ENCODE data around the gene ITGB1BP1. TPM values are rescaled to one million over a fixed set of nuclear protein-coding genes. Genes with fewer than 3 reads are reported as not detected.

The ITGB1BP1 gene
- total and polyA plus RNA-seq, 8 donors = 10.8 to 55.4 (median 22.7) TPM

DNA sequence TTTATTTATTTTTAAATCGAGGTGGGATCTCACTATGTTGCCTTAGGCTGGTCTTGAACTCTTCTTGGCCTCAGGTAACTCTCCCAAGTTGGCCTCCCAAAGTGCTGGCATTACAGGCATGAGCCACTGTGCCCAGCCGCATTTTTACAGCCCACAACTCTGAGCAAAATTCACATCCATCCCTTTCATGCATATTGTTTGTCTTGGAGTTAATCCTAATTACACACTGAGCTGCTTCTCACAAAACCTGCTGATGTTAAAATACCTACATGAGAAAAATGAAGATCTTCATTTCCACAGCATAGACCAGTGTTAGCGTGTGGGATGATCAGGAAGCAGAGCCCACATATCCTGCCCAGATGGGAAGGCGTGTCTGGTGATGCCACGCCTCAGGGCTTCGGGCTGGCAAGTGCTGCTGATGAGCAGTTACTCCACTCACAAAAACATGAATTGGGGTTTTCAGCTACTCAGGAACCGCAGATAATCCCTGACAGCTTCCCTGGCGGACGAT lies 14.6 kb downstream of the ITGB1BP1 start:
- Histone ChIP-seq H3K27ac (no peak overlapping the region), H3K27me3 (no peaks in the 10 kb centered on the region), H3K4me1 (no peaks in the 10 kb centered on the region), H3K9me3 (no peaks in the 10 kb centered on the region), H3K4me3 (no peak overlapping the region), H3K36me3 (peaks cover 0 to 5% (median 2%) of the 10 kb centered on the region in 3 donors)
- DNase-seq = peak in 1 of 6 donors; percentile 30
- intact Hi-C loops (cut with DNase I) = no loop called here
- 61 to 66% methylated on average over 9 of the region's 9 CpGs for WGBS, 2 donors
- TF ChIP-seq, protein P1, sequence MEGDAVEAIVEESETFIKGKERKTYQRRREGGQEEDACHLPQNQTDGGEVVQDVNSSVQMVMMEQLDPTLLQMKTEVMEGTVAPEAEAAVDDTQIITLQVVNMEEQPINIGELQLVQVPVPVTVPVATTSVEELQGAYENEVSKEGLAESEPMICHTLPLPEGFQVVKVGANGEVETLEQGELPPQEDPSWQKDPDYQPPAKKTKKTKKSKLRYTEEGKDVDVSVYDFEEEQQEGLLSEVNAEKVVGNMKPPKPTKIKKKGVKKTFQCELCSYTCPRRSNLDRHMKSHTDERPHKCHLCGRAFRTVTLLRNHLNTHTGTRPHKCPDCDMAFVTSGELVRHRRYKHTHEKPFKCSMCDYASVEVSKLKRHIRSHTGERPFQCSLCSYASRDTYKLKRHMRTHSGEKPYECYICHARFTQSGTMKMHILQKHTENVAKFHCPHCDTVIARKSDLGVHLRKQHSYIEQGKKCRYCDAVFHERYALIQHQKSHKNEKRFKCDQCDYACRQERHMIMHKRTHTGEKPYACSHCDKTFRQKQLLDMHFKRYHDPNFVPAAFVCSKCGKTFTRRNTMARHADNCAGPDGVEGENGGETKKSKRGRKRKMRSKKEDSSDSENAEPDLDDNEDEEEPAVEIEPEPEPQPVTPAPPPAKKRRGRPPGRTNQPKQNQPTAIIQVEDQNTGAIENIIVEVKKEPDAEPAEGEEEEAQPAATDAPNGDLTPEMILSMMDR (IDR thresholded peaks at IDR 0.05) = no peak
- no peak for FAIRE-seq
- ATAC-seq = peak; percentile 55 to 85 (median 66)

DNA sequence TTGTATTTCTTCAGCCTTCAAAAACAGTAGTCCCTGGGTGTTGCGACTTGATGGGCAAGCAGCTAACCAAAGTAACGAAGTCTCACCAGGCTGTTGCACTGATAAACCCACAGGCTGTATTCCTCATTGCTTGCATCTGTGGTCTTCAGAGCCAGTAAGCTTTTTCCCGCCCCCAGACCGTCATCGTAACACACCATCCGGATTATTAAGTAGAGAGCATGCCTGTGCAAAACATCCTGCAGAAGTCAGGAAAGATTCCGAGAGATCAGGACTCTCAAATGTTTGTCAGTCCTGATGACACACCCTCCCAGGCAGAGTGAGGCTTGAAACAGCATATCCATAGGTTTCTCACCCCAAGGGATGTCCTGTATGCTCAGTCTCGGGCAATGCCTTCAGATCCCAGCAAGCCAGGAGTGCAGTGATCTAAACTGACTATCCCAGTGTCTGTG lies 15.9 kb downstream of the ITGB1BP1 start:
- DNase-seq (no peak), FAIRE-seq (no peak), ATAC-seq (no peak)
- TF ChIP-seq, protein P1 (IDR thresholded peaks at IDR 0.05) = no peak
- intact Hi-C loops (cut with DNase I) = no loop called here
- WGBS, 2 donors = 88 to 91% methylated on average over 8 of the region's 8 CpGs
- H3K4me1 ChIP-seq = no peaks in the 10 kb centered on the region
- no peak overlapping the region for H3K27ac ChIP-seq
- H3K4me3 ChIP-seq = no peak overlapping the region
- H3K9me3 ChIP-seq = no peaks in the 10 kb centered on the region
- peaks cover 0 to 5% (median 2%) of the 10 kb centered on the region in 3 donors for H3K36me3 ChIP-seq
- no peaks in the 10 kb centered on the region for H3K27me3 ChIP-seq

DNA sequence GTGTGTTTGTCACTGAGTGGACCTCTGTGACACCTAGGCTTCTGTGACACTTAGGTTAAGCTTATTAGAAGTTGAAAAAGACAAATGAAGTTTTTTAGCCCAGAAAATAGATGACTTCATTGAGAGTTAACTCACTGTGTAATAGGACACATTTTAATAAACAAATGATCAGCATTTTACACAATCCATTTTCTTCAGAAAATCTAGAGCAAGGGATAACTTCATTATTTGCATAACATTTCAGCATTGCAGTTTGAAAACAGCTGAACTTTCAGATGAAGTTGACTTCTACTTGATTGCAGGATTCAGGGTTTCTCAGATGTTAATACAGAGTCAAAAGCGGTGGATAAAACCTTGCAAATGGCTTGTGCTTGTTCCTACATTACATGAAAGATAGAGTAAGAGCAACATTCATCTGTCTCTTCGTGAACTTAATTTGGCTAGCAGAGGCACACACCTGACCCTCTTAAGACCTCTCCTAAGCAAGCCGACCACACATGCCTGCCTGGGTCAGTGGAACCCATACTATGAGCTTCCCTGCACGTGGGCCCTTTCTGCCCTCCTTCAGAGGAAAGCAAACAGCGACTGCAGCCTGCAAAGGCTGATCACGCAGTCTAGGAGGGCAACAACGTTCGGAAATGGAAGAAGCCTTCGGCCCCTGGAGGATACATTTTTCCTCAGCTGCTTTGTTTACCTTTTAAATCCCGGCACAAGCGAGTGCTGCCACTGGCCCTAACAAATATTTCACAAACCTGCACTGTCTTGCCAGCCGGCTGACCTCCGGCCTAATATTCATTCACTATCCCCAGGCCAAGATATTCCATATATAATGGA lies 16.6 kb downstream of the ITGB1BP1 start:
- WGBS, 2 donors = 77 to 83% methylated on average over 13 of the region's 13 CpGs
- FAIRE-seq = no peak
- Histone ChIP-seq H3K9me3 (no peaks in the 10 kb centered on the region), H3K27ac (no peak overlapping the region), H3K4me3 (no peak overlapping the region), H3K36me3 (peaks cover 0 to 5% (median 2%) of the 10 kb centered on the region in 3 donors), H3K27me3 (no peaks in the 10 kb centered on the region), H3K4me1 (no peaks in the 10 kb centered on the region)
- intact Hi-C loops (cut with DNase I) = no loop called here
- ATAC-seq = no peak
- TF ChIP-seq, protein P1 (IDR thresholded peaks at IDR 0.05) = no peak
- DNase-seq = peak in 1 of 6 donors; percentile 41

DNA sequence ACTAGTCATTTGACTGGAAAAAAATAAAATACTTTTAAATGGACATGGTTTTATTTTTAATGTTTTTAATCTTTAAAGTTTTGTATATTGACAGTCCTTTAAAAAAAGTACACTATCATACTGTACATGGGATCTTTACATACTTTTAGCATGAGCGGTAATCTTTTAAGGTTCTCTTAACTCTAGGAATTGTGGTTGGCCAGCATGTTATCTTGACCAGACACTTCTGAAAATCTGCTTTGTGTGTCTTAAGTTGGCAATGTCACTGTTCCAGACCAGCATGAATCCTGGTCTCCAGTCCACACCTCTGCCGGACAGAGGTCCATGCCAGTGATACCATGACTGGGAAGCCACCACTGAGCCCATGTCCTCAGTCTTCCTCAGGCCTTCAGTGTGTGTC lies 17.7 kb downstream of the ITGB1BP1 start:
- TF ChIP-seq, protein P1 (IDR thresholded peaks at IDR 0.05) = no peak
- no peak overlapping the region for H3K4me3 ChIP-seq
- intact Hi-C loops (cut with DNase I) = no loop called here
- FAIRE-seq = no peak
- no peaks in the 10 kb centered on the region for H3K9me3 ChIP-seq
- no peaks in the 10 kb centered on the region for H3K4me1 ChIP-seq
- 97% methylated on average over 2 of the region's 2 CpGs for WGBS, 2 donors
- peaks cover 0 to 5% (median 0%) of the 10 kb centered on the region in 3 donors for H3K36me3 ChIP-seq
- DNase-seq = no peak
- no peaks in the 10 kb centered on the region for H3K27me3 ChIP-seq
- ATAC-seq = no peak
- no peak overlapping the region for H3K27ac ChIP-seq

DNA sequence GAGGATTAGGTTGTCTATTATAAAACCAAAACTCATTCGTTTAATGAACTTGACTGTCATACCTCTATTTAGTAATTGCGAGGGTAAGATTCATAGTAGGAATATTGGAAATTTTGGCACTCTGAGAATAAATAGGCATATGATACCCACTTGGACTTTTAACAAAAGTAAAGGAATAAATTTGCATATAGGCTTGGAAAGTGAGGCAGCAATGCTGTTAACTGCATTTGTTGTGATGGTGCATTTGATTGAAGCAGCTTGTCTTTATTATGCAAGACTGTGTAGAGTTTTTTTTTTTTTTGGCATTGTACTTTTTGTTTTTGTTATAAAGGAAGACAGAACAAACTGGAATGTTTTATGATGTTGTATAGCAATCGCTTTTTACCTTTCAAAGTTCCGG lies 18.9 kb downstream of the ITGB1BP1 start:
- Histone ChIP-seq H3K4me3 (no peak overlapping the region), H3K27ac (no peak overlapping the region), H3K9me3 (no peaks in the 10 kb centered on the region), H3K27me3 (no peaks in the 10 kb centered on the region), H3K36me3 (peaks cover 0 to 5% (median 0%) of the 10 kb centered on the region in 3 donors), H3K4me1 (no peaks in the 10 kb centered on the region)
- ATAC-seq (no peak), DNase-seq (no peak), FAIRE-seq (no peak)
- WGBS, 2 donors = 81 to 88% methylated on average over 4 of the region's 4 CpGs
- intact Hi-C loops (cut with DNase I) = no loop called here
- TF ChIP-seq, protein P1 (IDR thresholded peaks at IDR 0.05) = no peak

Measured in pancreas (tissue), 10 donors.